A673 (cell line): ENCODE measurements around the gene GPC1.

Source experiments
- CTCF ChIP-seq: fragments of 300-800, 200-600 bp; sonication (generic); conservative IDR thresholded peaks from 2 replicates; pipeline ENCODE4 v1.5.1; 2017; ENCODE audit warnings: low read depth, mild to moderate bottlenecking, antibody characterized with exemption, low read length, moderate library complexity, mixed read lengths
- EZH2 ChIP-seq: fragments of 200-600 bp; sonication (generic); IDR thresholded peaks from 2 replicates; pipeline ENCODE4 v1.6.1; 2017; ENCODE audit warnings: borderline replicate concordance, low read depth, mild to moderate bottlenecking, mixed read lengths, antibody characterized with exemption, low read length; ENCODE audit not compliant: poor library complexity, severe bottlenecking

GRCh38 chr2:240391111-240392051, 44.1 kb upstream of the GPC1 start:
- no peak for TF ChIP-seq EZH2
- no peak for TF ChIP-seq CTCF
